Naive B cell (primary cell): ENCODE data around the gene LRRC74B. TPM values are rescaled to one million over a fixed set of nuclear protein-coding genes. Genes with fewer than 3 reads are reported as not detected.
"Not testable (repeated sequence)": the region's sequence is repeated elsewhere in the genome, so short reads cannot be mapped to it uniquely, and the experiment has no call there.

Experiments used
- ATAC-seq, 2 donors: fragments of 150-1000 bp; cut with Tn5 transposase; 2 replicates each; pipeline ENCODE4 v1.10.0; 2021; ENCODE audit warnings: low read depth in 2 of 2, mild to moderate bottlenecking in 2 of 2, moderate library complexity in 2 of 2
- DNase-seq: peaks from one replicate; pipeline ENCODE4 v3.0.0; 2022
- H3K27ac Mint-ChIP-seq, 6 donors: one replicate each; pipeline ENCODE4 v1.8.0; 2020 to 2022; ENCODE audit warnings: mild to moderate bottlenecking in 6 of 6, mixed read lengths in 6 of 6, moderate library complexity in 5 of 6, inconsistent platforms in 2 of 6
- H3K27me3 Mint-ChIP-seq, 3 donors: one replicate each; pipeline ENCODE4 v1.8.0; 2021 to 2022; ENCODE audit warnings: mixed read lengths in 3 of 3, mild to moderate bottlenecking in 1 of 3
- H3K36me3 Mint-ChIP-seq, 2 donors: one replicate each; pipeline ENCODE4 v1.8.0; 2020 to 2022; ENCODE audit warnings: mixed read lengths in 2 of 2, inconsistent platforms in 1 of 2, mild to moderate bottlenecking in 1 of 2
- H3K4me1 Mint-ChIP-seq, 3 donors: one replicate each; pipeline ENCODE4 v1.8.0; 2020 to 2022; ENCODE audit warnings: mixed read lengths in 3 of 3, inconsistent platforms in 1 of 3, mild to moderate bottlenecking in 1 of 3, moderate library complexity in 1 of 3
- H3K4me3 Mint-ChIP-seq, 8 donors: one replicate each; pipeline ENCODE4 v1.8.0; 2020 to 2022; ENCODE audit warnings: mild to moderate bottlenecking in 8 of 8, mixed read lengths in 8 of 8, moderate library complexity in 8 of 8, inconsistent platforms in 2 of 8
- H3K9me3 Mint-ChIP-seq, 7 donors: one replicate each; pipeline ENCODE4 v1.8.0; 2020 to 2022; ENCODE audit warnings: mixed read lengths in 7 of 7, mild to moderate bottlenecking in 5 of 7, inconsistent platforms in 2 of 7, moderate library complexity in 1 of 7
- polyA plus RNA-seq, 6 donors: library from polyadenylated mRNA; unstranded; fragments of 300-500 nt; fragmentation: Illumina TruSeq; gene quantifications; one replicate each; pipeline ENCODE4 v1.2.3, GENCODE V29; 2021; ENCODE audit warnings: low read depth in 6 of 6

LRRC74B gene
- polyA plus RNA-seq, 6 donors from 2014 or later: not detected

DNA sequence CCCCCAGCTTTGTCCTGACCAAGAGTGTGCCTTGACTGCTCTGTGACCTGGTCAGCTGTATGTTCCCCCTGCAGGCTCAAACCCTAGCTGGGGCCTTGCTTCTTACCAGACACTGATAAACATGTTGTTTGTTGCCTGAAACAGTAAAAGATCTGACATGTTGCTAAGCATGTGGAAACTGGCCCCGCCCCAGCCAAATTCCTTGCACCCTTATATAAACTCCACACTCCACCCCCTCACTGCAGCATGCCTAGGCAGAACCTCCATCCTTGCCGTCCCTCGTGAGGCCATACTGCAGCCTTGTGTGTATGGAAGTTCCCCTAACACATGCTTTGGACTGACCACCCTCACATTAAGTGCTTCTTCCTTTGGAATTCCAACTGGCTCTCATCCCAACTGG is 27.3 kb downstream of the LRRC74B start:
- ATAC-seq (no peak), DNase-seq (no peak)
- H3K4me1 Mint-ChIP-seq: no peaks in the 10 kb centered on the region
- no peaks in the 10 kb centered on the region for H3K9me3 Mint-ChIP-seq
- H3K4me3 Mint-ChIP-seq: no peak overlapping the region
- no peaks in the 10 kb centered on the region for H3K36me3 Mint-ChIP-seq
- H3K27ac Mint-ChIP-seq: no peak overlapping the region
- H3K27me3 Mint-ChIP-seq: peaks cover 0 to 27% (median 15%) of the 10 kb centered on the region in 3 donors

DNA sequence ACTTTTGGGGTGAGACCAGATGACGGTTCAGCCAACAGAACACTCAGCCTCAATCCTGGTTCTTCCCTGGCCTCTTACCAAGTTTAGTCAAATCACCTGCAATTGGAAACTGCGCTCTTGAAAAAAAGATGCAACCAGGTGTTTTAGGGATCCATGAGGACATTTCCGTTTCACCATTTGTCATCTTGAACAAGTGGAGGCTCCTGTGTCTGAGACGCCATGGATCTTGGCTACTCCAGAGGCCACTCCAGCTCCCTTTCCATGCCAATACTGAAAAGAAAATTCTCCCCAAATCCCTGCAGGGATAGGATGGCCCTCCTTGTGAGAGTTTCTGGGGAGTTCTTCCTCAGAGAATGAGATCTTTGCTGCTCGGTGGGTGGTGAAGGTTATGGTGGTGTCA is 27.7 kb downstream of the LRRC74B start:
- H3K36me3 Mint-ChIP-seq: no peaks in the 10 kb centered on the region
- H3K4me3 Mint-ChIP-seq: no peak overlapping the region
- H3K27ac Mint-ChIP-seq: no peak overlapping the region
- no peak for DNase-seq
- H3K27me3 Mint-ChIP-seq: peaks cover 0 to 25% (median 18%) of the 10 kb centered on the region in 3 donors
- no peak for ATAC-seq
- H3K9me3 Mint-ChIP-seq: no peaks in the 10 kb centered on the region
- H3K4me1 Mint-ChIP-seq: no peaks in the 10 kb centered on the region

DNA sequence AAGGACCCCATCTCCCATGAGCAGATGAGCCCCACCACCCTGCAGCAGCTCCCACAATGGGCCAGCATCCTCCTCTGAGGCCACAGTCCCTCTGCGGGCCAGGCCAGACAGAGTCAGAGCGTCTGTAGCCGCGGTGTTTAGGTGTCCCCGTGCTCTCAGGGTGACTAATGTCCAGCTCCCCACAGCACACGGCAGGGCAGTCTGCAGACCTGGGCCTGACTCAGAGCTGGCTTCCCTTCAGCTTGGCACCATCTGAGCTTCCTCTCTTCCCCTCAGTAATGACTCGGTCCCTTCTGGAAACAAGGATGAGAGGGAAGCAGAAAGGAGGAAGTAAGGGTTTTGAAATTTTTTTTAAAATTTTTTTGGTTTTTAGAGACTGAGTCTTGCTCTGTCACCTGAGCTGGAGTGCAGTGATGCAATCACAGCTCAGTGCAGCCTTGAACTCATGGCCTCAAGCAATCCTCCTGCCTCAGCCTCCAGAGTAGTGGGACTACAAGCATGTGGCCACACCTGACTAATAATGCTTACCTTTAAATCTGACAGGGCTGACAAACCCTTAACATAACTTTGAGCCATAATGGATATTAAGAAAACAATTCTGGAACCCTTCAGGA is 28.5 kb downstream of the LRRC74B start:
- no peak overlapping the region for H3K4me3 Mint-ChIP-seq
- H3K27ac Mint-ChIP-seq: no peak overlapping the region
- DNase-seq: no peak

DNA sequence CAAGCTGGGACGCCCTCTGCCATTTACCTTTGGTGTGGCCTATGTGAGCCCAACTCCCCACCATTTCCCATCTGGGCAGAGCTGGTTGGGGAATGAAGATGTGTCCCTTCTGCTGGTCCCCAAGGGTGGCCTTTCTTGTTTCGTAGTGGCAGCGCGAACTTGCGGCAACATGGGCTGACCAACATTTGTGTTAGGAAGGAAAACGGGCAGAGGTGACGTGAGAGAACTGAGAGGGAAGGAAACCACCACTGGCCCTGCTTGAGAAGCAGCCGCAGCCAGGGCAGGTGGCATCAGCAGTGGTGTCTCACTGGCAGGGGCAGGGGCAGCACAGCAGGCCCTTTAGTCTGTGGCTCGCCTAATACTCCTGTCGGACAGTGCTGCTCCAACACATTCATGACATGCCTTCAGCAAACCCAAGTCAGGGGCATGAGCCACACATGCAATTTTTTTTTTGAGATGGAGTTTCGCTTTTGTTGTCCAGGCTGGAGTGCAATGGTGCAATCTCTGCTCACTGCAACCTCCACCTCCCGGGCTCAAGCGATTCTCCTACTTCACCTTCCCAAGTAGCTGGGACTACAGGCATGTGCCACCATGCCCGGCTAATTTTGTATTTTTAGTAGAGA is 29.9 kb downstream of the LRRC74B start:
- Mint-ChIP-seq H3K27me3 (peaks cover 0 to 23% (median 8%) of the 10 kb centered on the region in 3 donors), H3K9me3 (no peaks in the 10 kb centered on the region), H3K27ac (no peak overlapping the region), H3K4me1 (no peaks in the 10 kb centered on the region), H3K4me3 (no peak overlapping the region), H3K36me3 (no peaks in the 10 kb centered on the region)
- DNase-seq: no peak
- ATAC-seq: no peak

More for the DNA sequence above, 28.5 kb downstream of the LRRC74B start:
- no peaks in the 10 kb centered on the region for H3K9me3 Mint-ChIP-seq
- ATAC-seq: no peak
- H3K27me3 Mint-ChIP-seq: peaks cover 0 to 23% (median 17%) of the 10 kb centered on the region in 3 donors
- H3K36me3 Mint-ChIP-seq: no peaks in the 10 kb centered on the region
- H3K4me1 Mint-ChIP-seq: no peaks in the 10 kb centered on the region

DNA sequence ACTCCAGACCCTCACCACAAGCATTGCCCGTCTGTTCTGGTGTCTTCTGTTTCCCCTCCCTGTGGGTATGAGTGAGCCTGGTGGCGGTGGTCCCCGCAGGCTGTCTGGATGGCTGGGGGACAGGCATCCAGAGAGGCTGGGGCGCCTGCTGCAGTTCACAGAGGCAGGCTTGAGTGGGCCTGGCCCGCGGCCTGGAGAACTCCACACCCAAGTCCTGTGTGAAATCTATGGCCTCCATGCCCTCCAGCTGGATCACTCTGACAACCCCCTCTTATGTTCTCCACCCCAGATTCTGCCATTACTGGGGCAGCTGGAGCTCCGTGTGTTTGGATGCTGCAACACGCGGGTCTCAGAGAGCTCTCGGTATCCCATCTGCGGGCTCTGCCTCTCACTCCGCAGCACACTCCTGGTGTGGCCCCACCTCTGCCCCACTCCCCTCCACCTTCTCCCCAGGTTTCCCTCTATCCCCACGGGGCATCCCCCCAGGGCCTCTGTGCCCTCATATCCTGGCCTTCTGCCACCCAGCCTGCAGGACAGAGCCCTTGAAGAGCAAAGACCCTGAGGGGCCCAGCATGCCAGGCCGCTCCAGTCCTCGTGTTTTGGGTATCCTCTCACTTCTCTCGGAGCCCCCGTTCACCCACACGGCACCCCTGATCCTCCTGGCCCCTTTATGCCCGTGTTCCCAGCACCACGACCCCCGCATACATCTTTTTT is 31.3 kb downstream of the LRRC74B start:
- DNase-seq: no peak
- Mint-ChIP-seq H3K27me3 (peaks cover 0 to 23% (median 8%) of the 10 kb centered on the region in 3 donors), H3K27ac (peak overlapping the region in 1 of 6 donors; percentile 20), H3K4me3 (peak overlapping the region in 1 of 8 donors; percentile 42), H3K4me1 (no peaks in the 10 kb centered on the region), H3K36me3 (no peaks in the 10 kb centered on the region), H3K9me3 (no peaks in the 10 kb centered on the region)
- no peak for ATAC-seq

DNA sequence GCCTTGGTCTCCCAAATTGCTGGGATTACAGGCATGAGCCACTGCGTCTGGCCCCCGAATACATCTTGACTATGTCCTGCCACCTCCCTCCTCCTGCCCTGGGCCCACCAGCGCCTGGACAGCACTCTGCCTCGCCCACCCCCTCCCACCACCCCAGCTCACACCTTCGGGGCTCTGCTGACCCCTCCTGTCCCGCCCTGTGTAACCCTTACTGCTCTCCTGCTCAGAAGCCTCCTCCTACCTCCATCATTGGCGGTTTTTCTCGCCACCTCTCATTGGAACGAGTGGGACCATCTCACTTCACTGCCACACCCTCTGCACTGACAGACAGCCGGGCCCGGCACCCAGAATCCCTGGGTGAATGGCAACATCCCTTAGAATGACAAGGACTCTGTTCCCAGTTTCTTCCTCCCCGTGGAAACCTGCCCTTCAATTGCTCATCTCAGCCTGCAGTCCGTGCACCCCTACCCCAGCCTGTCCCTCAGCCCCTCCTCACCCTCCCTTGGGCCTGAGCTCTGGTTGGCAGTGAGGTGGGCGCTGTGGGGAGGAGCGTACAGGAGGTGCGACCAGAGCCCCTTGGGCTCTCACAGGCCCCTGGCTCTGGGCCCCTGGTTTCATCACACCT is 32.2 kb downstream of the LRRC74B start:
- no peak for ATAC-seq
- peaks cover 0 to 23% (median 8%) of the 10 kb centered on the region in 3 donors for H3K27me3 Mint-ChIP-seq
- no peak overlapping the region for H3K27ac Mint-ChIP-seq
- no peaks in the 10 kb centered on the region for H3K4me1 Mint-ChIP-seq
- H3K36me3 Mint-ChIP-seq: no peaks in the 10 kb centered on the region
- DNase-seq: no peak
- H3K4me3 Mint-ChIP-seq: peak overlapping the region in 1 of 8 donors; percentile 52
- H3K9me3 Mint-ChIP-seq: no peaks in the 10 kb centered on the region

DNA sequence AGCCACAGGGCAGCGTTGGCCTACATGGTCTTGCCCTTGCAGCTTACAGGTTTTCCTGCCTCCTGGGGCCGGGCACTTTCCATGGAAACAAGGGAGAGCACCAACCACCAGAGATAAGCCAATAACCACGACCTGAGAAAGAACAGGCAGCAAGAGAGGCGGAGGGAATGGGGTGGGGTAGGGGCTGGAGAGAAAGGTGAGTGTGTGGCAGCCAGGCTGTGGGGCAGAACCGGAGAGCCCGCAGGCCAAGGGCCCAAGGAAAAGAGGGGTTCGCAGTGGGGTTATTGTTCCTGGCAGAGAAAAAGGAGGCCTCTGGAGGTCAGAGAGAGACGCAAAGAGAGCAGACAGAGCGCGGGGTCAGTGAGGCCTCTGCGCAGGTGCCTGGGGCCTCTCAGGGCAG is 33.2 kb downstream of the LRRC74B start:
- Mint-ChIP-seq H3K36me3 (no peaks in the 10 kb centered on the region), H3K27me3 (peaks cover 0 to 23% (median 8%) of the 10 kb centered on the region in 3 donors), H3K4me1 (no peaks in the 10 kb centered on the region), H3K9me3 (no peaks in the 10 kb centered on the region), H3K27ac (no peak overlapping the region), H3K4me3 (no peak overlapping the region)
- DNase-seq (no peak), ATAC-seq (no peak)

DNA sequence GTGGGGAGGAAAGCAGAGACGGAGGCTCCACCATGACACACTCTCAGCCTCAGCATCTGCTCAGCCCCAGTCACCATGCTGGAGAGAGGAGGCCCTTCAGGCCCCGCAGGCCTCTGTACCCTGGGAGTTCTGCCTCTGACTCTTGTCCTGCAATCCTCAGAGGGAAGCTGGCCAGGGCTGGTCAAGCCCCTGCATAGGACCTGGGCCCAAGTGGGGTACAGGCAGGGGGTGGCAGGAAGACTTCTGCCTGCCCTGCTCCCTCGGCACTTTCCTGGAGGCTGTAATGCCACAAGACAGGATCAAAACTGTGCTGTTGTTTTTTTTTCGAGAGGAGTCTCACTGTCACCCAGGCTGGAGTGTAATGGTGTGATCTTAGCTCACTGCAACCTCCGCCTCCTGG is 33.7 kb downstream of the LRRC74B start:
- Mint-ChIP-seq H3K9me3 (no peaks in the 10 kb centered on the region), H3K4me1 (no peaks in the 10 kb centered on the region), H3K27ac (no peak overlapping the region), H3K4me3 (no peak overlapping the region), H3K27me3 (peaks cover 0 to 23% (median 8%) of the 10 kb centered on the region in 3 donors), H3K36me3 (no peaks in the 10 kb centered on the region)
- ATAC-seq: no peak
- DNase-seq: no peak

DNA sequence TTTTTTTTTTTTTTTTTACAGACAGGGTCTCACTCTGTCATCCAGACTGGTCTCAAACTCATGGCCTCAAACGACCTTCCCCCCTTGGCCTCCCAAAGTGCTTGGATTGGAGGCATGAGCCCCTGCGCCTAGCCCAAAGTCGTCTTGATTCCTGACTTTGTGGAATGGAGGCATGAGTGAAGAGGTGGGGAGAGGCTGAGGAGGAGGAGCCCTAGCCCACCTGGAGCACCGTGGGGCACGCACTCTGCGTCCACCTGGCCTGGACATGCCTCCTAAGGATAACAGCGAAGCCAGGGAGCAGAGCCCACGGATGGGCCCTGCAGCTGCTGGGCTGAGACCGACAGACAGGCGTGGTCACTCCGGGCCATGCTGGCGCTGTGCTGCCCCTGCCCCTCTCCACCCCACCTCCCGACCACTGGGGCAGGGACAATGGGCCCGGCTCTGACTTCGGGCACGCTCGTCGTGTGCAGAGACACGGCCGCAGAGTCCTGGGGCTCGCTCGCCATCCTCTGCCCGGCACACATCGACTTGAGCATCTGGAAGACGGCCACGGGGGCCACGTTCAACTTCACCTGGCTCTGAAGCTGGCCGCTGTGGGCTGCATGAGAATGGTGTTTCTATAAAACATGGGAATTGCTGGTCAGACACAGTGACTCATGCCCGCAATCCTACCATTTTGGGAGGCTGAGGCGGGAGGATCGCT is 34.8 kb downstream of the LRRC74B start:
- H3K9me3 Mint-ChIP-seq: no peaks in the 10 kb centered on the region
- peak overlapping the region in 1 of 6 donors; percentile 86 for H3K27ac Mint-ChIP-seq
- H3K36me3 Mint-ChIP-seq: no peaks in the 10 kb centered on the region
- ATAC-seq (no peak), DNase-seq (no peak)
- H3K4me1 Mint-ChIP-seq: no peaks in the 10 kb centered on the region
- no peak overlapping the region for H3K4me3 Mint-ChIP-seq
- peaks cover 0 to 23% (median 8%) of the 10 kb centered on the region in 3 donors for H3K27me3 Mint-ChIP-seq

DNA sequence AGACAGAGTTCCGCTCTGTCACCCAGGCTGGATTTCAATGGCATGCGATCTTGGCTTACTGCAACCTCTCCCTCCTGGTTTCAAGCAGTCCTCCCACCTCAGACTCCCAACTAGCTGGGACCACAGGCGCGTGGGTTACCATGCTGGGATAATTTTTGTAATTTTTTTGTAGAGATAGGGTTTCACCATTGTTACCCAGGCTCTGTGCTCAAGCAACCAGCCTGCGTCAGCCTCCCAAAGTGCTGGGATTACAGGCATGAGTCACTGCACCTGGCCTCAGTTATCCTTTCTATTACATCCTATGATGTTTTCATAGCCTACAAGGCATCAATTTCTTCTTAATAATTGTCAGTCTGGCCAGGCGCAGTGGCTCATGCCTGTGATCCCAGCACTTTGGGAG is 36.5 kb downstream of the LRRC74B start:
- Mint-ChIP-seq H3K27me3 (peaks cover 0 to 14% (median 0%) of the 10 kb centered on the region in 3 donors), H3K36me3 (no peaks in the 10 kb centered on the region), H3K4me3 (no peak overlapping the region), H3K4me1 (no peaks in the 10 kb centered on the region), H3K27ac (no peak overlapping the region), H3K9me3 (no peaks in the 10 kb centered on the region)
- no peak for DNase-seq
- ATAC-seq: no peak

DNA sequence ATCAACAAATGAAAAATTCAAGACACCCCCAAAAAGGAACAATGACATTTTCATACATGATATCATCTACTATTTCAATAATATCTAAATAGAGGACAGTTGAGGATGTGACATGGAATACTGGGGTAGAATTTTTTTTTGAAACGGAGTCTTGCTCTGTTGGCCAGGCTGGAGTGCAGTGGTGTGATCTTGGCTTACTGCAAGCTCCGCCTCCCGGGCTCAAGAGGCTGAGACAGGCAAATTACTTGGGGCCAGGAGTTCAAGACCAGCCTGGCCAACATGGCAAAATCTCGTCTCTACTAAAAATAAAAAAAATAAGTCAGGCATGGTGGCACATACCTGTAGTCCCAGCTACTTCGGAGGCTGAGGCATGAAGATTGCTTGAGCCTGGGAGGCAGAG is 41.4 kb downstream of the LRRC74B start:
- H3K4me1 Mint-ChIP-seq: no peaks in the 10 kb centered on the region
- DNase-seq (no peak), ATAC-seq (no peak)
- no peak overlapping the region for H3K4me3 Mint-ChIP-seq
- H3K27ac Mint-ChIP-seq: peak overlapping the region in 1 of 6 donors; percentile 26
- H3K27me3 Mint-ChIP-seq: peaks cover 0 to 3% (median 0%) of the 10 kb centered on the region in 3 donors
- no peaks in the 10 kb centered on the region for H3K36me3 Mint-ChIP-seq
- H3K9me3 Mint-ChIP-seq: no peaks in the 10 kb centered on the region

DNA sequence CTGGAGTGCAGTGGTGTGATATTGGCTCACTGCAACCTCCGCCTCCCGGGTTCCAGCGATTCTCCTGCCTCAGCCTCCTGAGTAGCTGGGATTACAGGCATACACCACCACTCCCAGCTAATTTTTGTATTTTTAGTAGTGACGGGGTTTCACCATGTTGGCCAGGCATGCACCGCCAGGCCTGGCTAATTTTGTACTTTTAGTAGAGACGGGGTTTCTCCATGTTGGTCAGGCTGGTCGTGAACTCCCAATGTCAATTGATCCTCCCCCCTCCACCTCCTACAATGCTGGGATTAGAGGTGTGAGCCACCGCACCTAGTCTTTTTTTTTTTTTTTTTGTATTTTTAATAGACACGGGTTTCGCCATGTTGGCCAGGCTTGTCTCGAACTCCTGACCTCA is 42.2 kb downstream of the LRRC74B start:
- H3K4me3 Mint-ChIP-seq, H3K36me3 Mint-ChIP-seq, ATAC-seq, H3K27me3 Mint-ChIP-seq, H3K4me1 Mint-ChIP-seq, H3K9me3 Mint-ChIP-seq, DNase-seq: not testable (repeated sequence)
- peak overlapping the region in 1 of 6 donors; percentile 74 for H3K27ac Mint-ChIP-seq

DNA sequence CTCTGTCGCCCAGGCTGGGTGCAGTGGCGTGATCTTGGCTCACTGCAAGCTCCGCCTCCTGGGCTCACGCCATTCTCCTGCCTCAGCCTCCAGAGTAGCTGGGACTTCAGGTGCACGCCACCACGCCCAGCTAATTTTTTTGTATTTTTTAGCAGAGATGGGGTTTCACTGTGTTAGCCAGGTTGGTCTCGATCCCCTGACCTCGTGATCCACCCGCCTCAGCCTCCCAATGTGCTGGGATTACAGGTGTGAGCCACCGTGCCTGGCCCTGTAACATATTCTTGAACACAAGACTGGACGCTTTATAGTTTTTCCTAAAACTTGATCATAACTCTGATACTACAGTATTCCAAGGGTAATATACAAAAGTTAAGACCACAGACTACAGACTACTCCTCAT is 45.5 kb downstream of the LRRC74B start:
- not testable (repeated sequence) for H3K9me3 Mint-ChIP-seq, DNase-seq, H3K27ac Mint-ChIP-seq, H3K36me3 Mint-ChIP-seq, H3K4me3 Mint-ChIP-seq, H3K27me3 Mint-ChIP-seq, H3K4me1 Mint-ChIP-seq, ATAC-seq
